HG03575 (cell line): Measurements from ENCODE around the gene ZNF544.
A peak's percentile ranks its signal among the peaks of the same experiment; 100 is the strongest.
"Not testable (repeated sequence)": the region's sequence is repeated elsewhere in the genome, so short reads cannot be mapped to it uniquely, and the experiment has no call there.

Experiments
- ATAC-seq: cut with Tn5 transposase; IDR thresholded peaks from one replicate; pipeline ENCODE4 v1.9.1; 2021; ENCODE audit not compliant: unreplicated experiment, insufficient number of reproducible peaks, low FRiP score; ENCODE audit errors: extremely low read depth

Gene ZNF544

DNA sequence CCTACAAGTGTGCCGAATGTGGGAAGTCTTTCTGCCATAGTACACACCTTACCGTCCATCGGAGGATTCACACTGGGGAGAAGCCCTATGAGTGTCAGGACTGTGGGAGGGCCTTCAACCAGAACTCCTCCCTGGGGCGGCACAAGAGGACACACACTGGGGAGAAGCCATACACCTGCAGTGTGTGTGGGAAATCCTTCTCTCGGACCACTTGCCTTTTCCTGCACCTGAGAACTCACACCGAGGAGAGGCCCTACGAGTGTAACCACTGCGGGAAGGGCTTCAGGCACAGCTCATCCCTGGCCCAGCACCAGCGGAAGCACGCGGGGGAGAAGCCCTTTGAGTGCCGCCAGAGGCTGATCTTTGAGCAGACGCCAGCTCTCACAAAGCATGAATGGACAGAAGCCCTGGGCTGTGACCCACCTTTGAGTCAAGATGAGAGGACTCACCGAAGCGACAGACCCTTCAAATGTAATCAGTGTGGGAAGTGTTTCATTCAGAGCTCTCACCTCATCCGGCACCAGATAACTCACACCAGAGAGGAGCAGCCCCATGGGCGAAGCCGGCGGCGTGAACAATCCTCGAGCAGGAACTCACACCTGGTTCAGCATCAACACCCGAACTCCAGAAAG lies 66.1 kb downstream of the ZNF544 start:
- no peak for ATAC-seq

DNA sequence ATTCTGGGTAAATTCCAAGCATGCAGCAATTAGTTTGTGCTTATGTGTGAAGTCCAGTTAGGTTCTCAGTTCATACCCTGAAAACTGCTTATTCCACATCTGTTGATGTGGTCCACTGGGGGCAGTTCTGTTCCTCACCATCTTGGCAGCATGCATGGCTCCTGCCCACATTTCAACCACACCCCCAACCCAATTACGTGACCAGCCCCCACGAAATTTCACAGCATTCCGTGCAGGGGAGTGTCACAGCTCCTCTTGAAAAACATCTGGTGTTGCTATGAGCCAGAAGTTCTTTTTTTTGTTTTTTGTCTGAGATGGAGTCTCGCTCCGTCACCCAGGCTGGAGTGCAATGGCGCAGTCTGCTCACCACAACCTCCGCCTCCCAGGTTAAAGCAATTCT lies 67.4 kb downstream of the ZNF544 start:
- no peak for ATAC-seq

DNA sequence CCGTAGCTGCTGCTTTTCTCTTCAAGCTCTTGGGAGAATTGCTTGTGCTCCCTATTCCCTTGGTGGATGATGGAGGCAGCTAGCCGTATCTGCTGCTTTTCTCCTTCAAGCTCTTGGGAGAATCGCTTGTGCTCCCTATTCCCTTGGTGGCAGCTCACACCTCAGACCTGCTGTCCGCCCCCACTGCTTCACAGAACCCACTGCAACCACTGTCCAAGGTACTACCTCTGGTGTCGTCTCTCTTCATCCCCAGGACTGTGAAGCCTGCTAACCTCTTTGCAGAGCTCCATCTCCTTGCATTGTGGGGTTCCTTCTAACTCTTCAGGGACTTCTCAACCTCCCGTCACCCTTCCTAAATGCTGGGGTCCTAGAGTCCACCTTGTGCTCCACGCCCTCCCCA lies 71.9 kb downstream of the ZNF544 start:
- no peak for ATAC-seq

DNA sequence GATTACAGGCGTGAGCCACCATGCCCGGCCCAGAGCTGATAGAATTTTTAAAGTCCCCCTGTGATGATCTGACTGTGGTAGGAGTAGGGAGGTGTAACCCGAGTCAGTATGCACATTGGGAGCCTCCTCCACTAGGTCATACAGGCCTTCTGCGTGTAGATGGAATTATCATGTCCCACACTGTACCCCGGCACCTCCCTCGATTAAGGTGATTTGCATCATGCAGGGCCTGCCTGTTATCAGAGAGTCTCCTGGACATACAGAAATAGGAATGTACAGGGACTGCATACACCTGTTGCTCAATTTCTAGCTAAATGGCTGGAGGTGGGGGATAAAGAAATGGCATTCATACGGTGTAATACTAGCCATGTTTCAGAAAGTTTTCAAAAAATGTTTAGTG lies 75.5 kb downstream of the ZNF544 start:
- no peak for ATAC-seq

DNA sequence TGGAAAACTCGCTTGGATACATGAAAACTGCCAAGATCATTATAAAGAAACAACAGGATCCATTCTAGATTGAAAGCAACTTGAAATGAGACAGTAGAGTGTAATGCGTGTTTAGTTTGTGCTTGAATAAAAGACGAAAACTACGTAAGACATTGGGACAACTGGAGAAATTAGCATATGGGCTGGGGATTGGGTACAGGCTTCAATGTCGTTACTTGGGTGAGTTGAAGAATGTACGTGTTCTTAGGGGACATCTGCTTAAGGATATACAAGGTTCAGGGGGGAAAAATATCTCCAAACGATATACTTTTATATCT lies 76.0 kb downstream of the ZNF544 start:
- ATAC-seq = no peak

DNA sequence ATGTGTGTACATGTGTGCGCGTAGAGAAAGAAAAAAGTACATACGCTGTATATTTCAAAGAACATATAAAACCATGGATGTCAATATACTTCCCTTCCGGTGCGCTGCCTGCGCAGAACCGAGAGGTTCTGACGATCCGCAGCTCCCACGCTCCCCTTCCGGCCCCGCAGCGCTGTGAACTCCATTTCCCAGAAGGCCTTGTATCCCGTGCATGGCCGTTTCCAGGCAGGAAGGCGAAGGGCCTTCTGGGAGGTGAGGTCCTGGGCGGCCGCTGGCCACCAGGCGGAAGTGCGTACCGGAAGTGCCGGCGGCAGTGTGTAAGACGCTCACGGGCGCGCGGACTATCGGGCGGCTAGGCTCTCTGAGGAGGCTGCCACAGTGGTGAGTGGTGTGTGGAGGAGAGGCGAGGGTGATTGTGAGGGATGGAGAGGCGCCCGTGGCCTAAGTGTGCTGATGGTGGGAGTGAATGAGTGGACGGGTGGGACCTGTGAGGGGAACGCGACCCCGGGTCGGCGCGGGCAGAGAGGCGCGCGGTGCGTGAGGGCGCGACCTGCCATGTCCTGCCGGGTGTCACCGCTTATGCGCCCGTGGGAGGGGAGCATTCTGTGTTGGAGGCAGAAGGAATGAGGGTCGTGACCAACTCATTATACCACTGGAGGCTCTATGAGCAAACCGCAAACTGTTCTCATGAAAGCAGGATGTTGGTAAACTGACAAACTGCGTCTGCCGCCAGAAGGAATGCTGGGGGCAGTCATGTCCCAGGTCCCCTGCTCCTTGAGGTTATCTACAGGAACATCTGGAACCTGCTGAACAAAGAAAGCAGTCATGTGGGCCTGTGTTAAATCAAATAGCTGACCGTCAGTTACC lies 76.6 kb downstream of the ZNF544 start, which contains the start of gene ERVK3-1:
Gene ERVK3-1, plus strand, starts transcription at position 313 of the 867 bp plus-strand sequence. CDS start 6,792 bp downstream, outside the sequence.
- peak; percentile 74 for ATAC-seq

DNA sequence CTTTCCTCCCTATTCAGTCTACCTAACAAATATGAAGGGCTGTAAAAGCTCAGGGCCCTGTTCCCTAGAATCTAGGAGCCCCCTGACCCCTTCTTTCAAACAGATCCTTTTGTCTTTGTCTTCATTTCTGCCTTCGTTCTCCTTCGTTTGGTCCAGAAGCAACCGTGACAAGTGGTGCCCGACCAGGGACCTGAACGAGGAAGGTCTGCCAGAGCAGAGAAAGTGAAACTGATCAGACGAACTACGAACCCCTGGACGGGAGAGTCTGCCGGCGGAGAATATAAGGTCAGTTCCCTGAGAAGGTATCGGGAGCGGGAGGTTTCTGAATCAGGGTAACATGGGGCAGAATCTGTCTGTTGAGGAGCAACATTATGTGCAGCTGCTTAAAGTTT lies 77.2 kb downstream of the ZNF544 start:
- ATAC-seq = no peak

DNA sequence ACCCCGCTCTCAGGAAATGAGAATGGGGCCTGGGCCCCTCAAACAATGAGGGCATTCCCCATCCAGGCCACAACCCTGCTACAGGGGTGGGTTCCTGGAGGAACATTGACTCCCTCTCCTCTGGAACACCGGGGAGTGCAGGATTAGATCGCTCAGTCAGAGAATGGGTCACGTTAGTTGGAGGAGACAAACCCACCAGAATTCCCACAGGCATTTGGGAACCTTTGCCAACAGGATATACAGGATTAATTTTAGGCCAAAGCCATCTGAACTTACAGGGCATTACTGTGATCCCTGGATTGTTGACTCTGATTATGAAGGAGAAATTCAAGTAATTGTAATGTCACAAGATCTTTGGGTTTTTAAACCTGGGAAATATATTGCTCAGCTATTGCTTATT lies 79.0 kb downstream of the ZNF544 start:
- ATAC-seq = no peak

DNA sequence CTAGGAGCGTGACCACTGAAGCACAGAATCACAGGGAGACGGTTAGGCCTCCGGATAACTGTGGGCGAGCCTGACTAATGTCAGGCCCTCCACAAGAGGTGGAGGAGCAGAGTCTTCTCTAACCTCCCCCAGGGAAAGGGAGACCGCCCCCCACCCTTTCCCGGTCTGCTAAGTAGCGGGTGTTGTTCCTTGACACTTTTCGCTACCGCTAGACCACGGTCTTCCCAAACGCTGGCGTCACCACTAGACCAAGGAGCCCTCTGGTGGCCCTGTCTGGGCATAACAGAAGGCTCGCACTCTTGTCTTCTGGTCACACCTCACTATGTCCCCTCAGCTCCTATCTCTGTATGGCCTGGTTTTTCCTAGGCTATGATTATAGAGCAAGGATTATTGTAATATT lies 82.0 kb downstream of the ZNF544 start:
- ATAC-seq = not testable (repeated sequence)

DNA sequence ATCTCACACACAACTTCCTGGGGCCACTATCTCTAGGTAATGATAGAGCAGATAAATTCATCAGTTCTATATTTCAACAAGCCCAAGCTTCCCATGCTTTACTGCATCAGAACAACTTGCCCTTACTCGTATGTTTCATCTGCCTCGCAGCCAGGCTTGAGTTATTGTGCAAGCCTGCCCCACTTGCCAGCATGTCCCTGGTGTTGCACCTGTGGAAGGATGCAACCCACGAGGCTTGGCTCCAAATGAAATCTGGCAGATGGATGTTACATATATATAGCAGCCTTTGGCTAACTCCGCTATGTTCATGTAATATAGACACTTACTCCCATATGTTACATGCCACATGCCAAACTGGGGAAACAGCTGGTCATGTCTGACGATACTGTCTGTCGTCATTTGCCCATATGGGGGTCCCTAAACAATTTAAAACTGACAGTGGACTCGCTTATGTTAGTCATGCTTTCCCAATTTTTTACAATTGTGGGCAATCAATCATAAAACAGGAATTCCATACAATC lies 82.7 kb downstream of the ZNF544 start:
- no peak for ATAC-seq
